Measurements from ENCODE around the gene UQCR11.

- TF ChIP-seq CTCF (IDR thresholded peaks at IDR 0.05) (no peak), POLR2A (IDR thresholded peaks at IDR 0.05) (no peak), POLR2AphosphoS5 (IDR thresholded peaks at IDR 0.05) (no peak), EP300 (IDR thresholded peaks at IDR 0.05) (no peak)
Measured at GRCh38 chr19:1627194-1627593, 21.9 kb upstream of the UQCR11 start.

All from gastroesophageal sphincter (tissue), 3 donors.